Measurements from ENCODE around the gene MAP7.
"Not testable (repeated sequence)": the region's sequence is repeated elsewhere in the genome, so short reads cannot be mapped to it uniquely, and the experiment has no call there.

Gene MAP7

GRCh38 chr6:136421537-136422158, 128.6 kb downstream of the MAP7 start:
- no peak for DNase-seq (ENCODE audit: low read depth)

- no peak for DNase-seq (ENCODE audit: low read depth)
These were observed 129.4 kb downstream of the MAP7 start for GRCh38 chr6:136420853-136421252.

GRCh38 chr6:136415351-136416007, 134.7 kb downstream of the MAP7 start:
- no peak for DNase-seq (ENCODE audit: low read depth)

GRCh38 chr6:136412410-136412809, 137.8 kb downstream of the MAP7 start:
- no peak for DNase-seq (ENCODE audit: low read depth)

- DNase-seq (ENCODE audit: low read depth): no peak
These were observed 138.5 kb downstream of the MAP7 start for GRCh38 chr6:136411453-136412354.

GRCh38 chr6:136411025-136411325, 139.2 kb downstream of the MAP7 start:
- DNase-seq (ENCODE audit: low read depth): no peak

GRCh38 chr6:136410201-136411024, 139.8 kb downstream of the MAP7 start:
- no peak for DNase-seq (ENCODE audit: low read depth)

GRCh38 chr6:136409597-136409996, 140.6 kb downstream of the MAP7 start:
- DNase-seq (ENCODE audit: low read depth): no peak

- DNase-seq (ENCODE audit: low read depth): no peak
These were observed 142.0 kb downstream of the MAP7 start for GRCh38 chr6:136408204-136408603.

GRCh38 chr6:136405420-136406029, 144.7 kb downstream of the MAP7 start:
- DNase-seq (ENCODE audit: low read depth): no peak

- DNase-seq (ENCODE audit: low read depth): no peak
These were observed 145.4 kb downstream of the MAP7 start for GRCh38 chr6:136404627-136405419.

GRCh38 chr6:136404007-136404406, 146.2 kb downstream of the MAP7 start:
- DNase-seq (ENCODE audit: low read depth): no peak

GRCh38 chr6:136403110-136403980, 146.9 kb downstream of the MAP7 start:
- no peak for DNase-seq (ENCODE audit: low read depth)

- no peak for DNase-seq (ENCODE audit: low read depth)
These were observed 148.5 kb downstream of the MAP7 start for GRCh38 chr6:136401749-136402148.

GRCh38 chr6:136401236-136401635, 149.0 kb downstream of the MAP7 start:
- not testable (repeated sequence) for DNase-seq (ENCODE audit: low read depth)

GRCh38 chr6:136398453-136398852, 151.8 kb downstream of the MAP7 start:
- DNase-seq (ENCODE audit: low read depth): no peak

- no peak for DNase-seq (ENCODE audit: low read depth)
These were observed 153.3 kb downstream of the MAP7 start for GRCh38 chr6:136396908-136397307.

- DNase-seq (ENCODE audit: low read depth): not testable (repeated sequence)
These were observed 159.3 kb downstream of the MAP7 start for GRCh38 chr6:136390959-136391358.

GRCh38 chr6:136387316-136387715, 162.9 kb downstream of the MAP7 start:
- no peak for DNase-seq (ENCODE audit: low read depth)

Data from stimulated activated CD4-positive, alpha-beta T cell treated with anti-CD3 and anti-CD28 coated beads, Interleukin-2, amount 100 ng/mL, for 4 hours (primary cell).